Fibroblast of skin of left biceps (primary cell): Measurements from ENCODE around the gene STAM.
"Not testable (repeated sequence)": the region's sequence is repeated elsewhere in the genome, so short reads cannot be mapped to it uniquely, and the experiment has no call there.

Source experiments
- DNase-seq, 2 experiments: peaks; one replicate each; pipeline ENCODE4 v3.0.0-alpha.2; 2013; ENCODE audit warnings: low read depth in 2 of 2

Gene STAM

GRCh38 chr10:17675638-17676037, 31.7 kb downstream of the STAM start:
- DNase-seq, result no peak

- DNase-seq, result no peak
Observed at GRCh38 chr10:17676919-17677318, 33.0 kb downstream of the STAM start.

GRCh38 chr10:17682236-17682946, 38.4 kb downstream of the STAM start:
- DNase-seq, result no peak

- DNase-seq, result no peak
Observed at GRCh38 chr10:17683541-17683940, 39.6 kb downstream of the STAM start.

GRCh38 chr10:17684537-17684936, 40.6 kb downstream of the STAM start:
- DNase-seq, result no peak

GRCh38 chr10:17685233-17685840, 41.4 kb downstream of the STAM start:
- no peak for DNase-seq

- DNase-seq, result no peak
Observed at GRCh38 chr10:17687117-17687831, 43.3 kb downstream of the STAM start.

GRCh38 chr10:17689137-17689536, 45.2 kb downstream of the STAM start:
- no peak for DNase-seq

GRCh38 chr10:17693009-17693408, 49.1 kb downstream of the STAM start:
- no peak for DNase-seq

- DNase-seq, result no peak
Observed at GRCh38 chr10:17698696-17699095, 54.7 kb downstream of the STAM start.

GRCh38 chr10:17701301-17701700, 57.4 kb downstream of the STAM start:
- no peak for DNase-seq

GRCh38 chr10:17703706-17704105, 59.8 kb downstream of the STAM start:
- DNase-seq, result no peak

- DNase-seq, result no peak
Observed at GRCh38 chr10:17708821-17709220, 64.9 kb downstream of the STAM start.

- DNase-seq, result no peak
Observed at GRCh38 chr10:17709492-17709891, 65.5 kb downstream of the STAM start.

GRCh38 chr10:17710181-17710580, 66.2 kb downstream of the STAM start:
- no peak for DNase-seq

- no peak for DNase-seq
Observed at GRCh38 chr10:17712053-17712452, 68.1 kb downstream of the STAM start.

GRCh38 chr10:17712717-17713471, 68.9 kb downstream of the STAM start:
- no peak for DNase-seq

GRCh38 chr10:17713758-17714157, 69.8 kb downstream of the STAM start:
- DNase-seq, result no peak

GRCh38 chr10:17716161-17716560, 72.2 kb downstream of the STAM start:
- no peak for DNase-seq

GRCh38 chr10:17722317-17723014, 78.5 kb downstream of the STAM start:
- DNase-seq, result not testable (repeated sequence)

GRCh38 chr10:17725703-17726102, 81.8 kb downstream of the STAM start:
- DNase-seq, result no peak

- no peak for DNase-seq
Observed at GRCh38 chr10:17729630-17730029, 85.7 kb downstream of the STAM start.
